CD4-positive, alpha-beta T cell treated with Interleukin-4 for 1 hour (primary cell): ENCODE data around the gene USB1.

Experiments used
- DNase-seq, 2 donors: peaks; one replicate each; pipeline ENCODE4 v3.0.0-alpha.2; 2020 to 2022

USB1 gene

GRCh38 chr16:58051821-58052603, 50.8 kb downstream of the USB1 start:
- no peak for DNase-seq

- no peak for DNase-seq
These were observed 52.4 kb downstream of the USB1 start for GRCh38 chr16:58053682-58054005.

GRCh38 chr16:58054289-58054688, 53.1 kb downstream of the USB1 start:
- no peak for DNase-seq

GRCh38 chr16:58056580-58056979, 55.4 kb downstream of the USB1 start:
- DNase-seq: no peak

GRCh38 chr16:58057121-58057520, 55.9 kb downstream of the USB1 start:
- DNase-seq: no peak

- DNase-seq: no peak
These were observed 56.6 kb downstream of the USB1 start for GRCh38 chr16:58057784-58058183.

GRCh38 chr16:58062821-58063220, 61.6 kb downstream of the USB1 start:
- DNase-seq: no peak

- DNase-seq: no peak
These were observed 62.3 kb downstream of the USB1 start for GRCh38 chr16:58063377-58064076.

- no peak for DNase-seq
These were observed 69.4 kb downstream of the USB1 start for GRCh38 chr16:58070585-58070984.
